ENCODE measurements around the gene BGN.

The BGN gene

GRCh38 chrX:153537526-153538295 lies 42.9 kb downstream of the BGN start:
- DNase-seq, result no peak

DNA sequence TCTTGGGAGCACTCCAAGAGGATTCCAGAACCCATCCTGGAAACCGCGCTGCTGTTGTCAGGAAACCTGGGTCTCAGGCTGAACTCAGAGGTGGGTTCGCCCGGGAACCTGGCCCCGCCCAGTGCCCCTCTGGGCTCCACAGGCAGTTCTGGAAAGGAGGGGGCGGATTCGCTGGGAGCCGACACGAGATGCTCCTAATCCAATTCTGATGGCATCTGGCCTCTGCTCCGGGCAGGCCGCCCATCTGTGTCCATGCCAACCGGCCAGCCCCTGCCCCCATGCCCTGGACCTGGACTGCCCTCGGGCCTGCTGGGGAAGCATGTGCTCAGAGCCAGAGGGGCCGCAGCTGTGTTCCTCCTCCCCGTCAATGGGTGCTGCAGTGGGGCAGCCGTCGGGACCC lies 43.6 kb downstream of the BGN start:
- DNase-seq, result no peak

GRCh38 chrX:153539171-153539978 lies 44.6 kb downstream of the BGN start:
- DNase-seq, result no peak

GRCh38 chrX:153539979-153540358 lies 45.2 kb downstream of the BGN start:
- DNase-seq, result no peak

DNA sequence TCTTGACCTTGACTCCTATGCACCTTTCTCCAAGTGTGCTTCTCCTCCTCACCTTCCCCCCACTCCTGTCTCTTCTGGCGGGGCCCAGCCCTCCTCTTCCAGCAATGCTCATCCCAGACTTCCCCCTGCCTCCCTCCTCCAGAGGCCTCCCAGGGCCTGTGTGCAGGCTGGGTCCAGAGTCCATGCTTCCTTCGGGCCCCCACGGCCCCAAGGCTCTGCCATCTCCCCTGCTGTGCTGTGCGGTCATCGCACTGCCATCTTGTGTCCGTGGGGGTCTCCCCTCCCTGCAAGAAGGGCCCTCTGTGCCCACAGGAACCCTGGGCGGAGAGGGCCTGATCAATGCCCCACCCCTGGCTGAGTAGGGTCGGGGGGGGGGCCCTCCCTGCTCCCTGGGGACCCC lies 49.9 kb downstream of the BGN start:
- no peak for DNase-seq

DNA sequence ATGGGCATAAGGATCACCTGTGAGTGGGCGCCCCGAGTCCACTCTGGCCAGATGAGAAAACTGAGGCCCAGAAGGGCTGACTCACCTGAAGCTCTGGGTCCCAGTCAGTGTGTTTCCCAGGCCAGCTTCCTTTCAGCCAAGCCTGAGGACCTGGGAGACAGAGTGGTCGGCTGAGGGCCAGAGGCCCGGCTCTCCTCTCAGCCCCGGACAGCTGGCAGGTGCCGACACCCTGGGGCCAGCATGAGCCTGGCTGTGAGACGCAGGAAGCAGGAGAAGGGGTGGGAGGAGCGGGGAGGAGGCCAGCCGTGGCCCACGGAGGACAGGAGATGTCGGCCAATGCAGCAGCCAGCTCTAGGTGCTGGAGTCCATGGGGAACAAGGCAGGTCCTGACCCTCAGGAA lies 51.6 kb downstream of the BGN start:
- no peak for DNase-seq

GRCh38 chrX:153547195-153547594 lies 52.4 kb downstream of the BGN start:
- DNase-seq, result no peak

DNA sequence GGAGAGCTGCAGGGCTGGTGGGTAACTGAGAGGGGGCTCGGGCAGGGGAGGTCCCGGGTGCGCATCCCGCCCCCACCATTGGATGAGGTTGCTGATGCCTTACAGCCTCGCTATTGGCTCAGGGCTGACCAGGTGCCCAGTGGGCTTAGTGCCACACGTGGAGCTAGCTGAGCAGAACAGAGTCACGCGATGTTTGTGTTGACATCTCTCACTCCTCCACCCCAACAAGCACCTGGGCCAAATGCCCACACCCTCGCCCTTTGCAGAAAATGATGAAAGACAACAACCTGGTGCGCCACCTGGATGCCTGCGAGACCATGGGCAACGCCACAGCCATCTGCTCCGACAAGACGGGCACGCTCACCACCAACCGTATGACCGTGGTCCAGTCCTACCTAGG lies 54.5 kb downstream of the BGN start:
- DNase-seq, result no peak

DNA sequence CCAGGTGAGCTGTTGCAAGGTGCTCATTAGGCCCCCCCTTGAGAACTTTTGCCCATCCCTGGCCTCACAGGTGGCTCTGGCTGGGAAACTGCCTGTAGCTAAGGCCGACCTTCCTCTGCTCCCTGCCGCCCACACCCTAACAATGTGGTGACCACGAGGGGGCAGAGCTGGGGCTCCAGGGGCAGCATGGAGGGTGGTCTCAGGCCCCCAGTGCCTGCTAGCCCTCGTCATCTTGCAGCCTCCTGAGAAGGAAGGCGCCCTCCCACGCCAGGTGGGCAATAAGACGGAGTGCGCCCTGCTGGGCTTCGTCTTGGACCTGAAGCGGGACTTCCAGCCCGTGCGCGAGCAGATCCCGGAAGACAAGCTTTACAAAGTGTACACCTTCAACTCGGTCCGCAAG lies 55.0 kb downstream of the BGN start:
- no peak for DNase-seq

DNA sequence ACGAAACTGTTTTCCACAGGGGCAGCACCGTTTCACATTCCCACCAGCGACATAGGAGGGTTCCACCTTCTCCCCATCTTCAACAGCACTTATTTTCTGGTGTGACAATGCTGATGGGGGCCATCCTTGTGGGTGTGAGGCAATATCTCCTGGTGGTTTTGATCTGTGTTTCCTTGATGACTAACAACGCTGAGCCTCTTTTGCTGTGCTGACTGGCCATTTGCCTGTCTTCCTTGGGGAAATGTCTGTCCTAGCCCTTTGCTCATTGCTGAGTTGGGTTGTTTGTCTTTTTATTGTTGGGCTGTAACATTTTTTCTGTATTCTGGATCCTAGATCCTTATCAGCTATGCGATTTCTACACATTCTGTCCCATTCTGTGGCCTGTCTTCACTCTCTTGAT lies 56.4 kb downstream of the BGN start:
- DNase-seq, result no peak

- DNase-seq, result peak; percentile 0
Measured at GRCh38 chrX:153554519-153555167, 59.9 kb downstream of the BGN start.

DNA sequence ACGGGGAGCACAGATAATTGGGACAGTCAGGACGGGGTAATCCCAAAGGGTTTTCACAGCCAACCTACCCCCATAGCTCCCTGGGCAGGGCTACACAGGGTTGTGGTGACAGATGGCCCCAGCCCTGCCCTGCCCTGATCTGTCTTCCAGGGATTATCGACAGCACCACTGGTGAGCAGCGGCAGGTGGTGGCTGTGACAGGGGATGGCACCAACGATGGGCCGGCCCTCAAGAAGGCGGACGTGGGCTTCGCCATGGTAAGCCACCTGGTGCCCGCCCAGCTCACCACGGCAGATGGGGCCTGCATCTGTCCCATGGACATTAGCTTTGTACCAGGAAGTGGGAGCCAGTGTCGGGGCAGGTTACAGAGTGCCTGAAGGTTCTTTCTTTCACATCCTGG lies 62.0 kb downstream of the BGN start:
- no peak for DNase-seq

- DNase-seq, result no peak
Measured at GRCh38 chrX:153557618-153558355, 63.0 kb downstream of the BGN start.
